Heart left ventricle (tissue), 13 donors: ENCODE data around the gene DLD.

ENCODE experiments used
- POLR2A ChIP-seq, 2 donors: fragments of 450-650 bp; IDR thresholded peaks; one replicate each; pipeline ENCODE4 v1.6.1; 2017; ENCODE audit warnings: antibody characterized with exemption in 2 of 2, mild to moderate bottlenecking in 2 of 2, moderate library complexity in 2 of 2
- TF ChIP-seq, protein P1 (sequence below), 12 donors: fragments of 200-600 bp; sonication (generic) in 4 of 12; IDR thresholded peaks; one replicate each; pipeline versions ENCODE4 v1.5.0 to v1.8.0; 2018 to 2022; ENCODE audit warnings: antibody characterized with exemption in 12 of 12, mild to moderate bottlenecking in 5 of 12
- donor health status: ischemic (EF 13 %, LVEDD 7.1; RV severe dilation, severe dysfunction).
- donor health status: DM: no; HTN: yes; CAD: no.
- donor health status: DM: no; HTN: no; CAD: no.
- donor health status: ischemic (EF 25% LVEDD 6.9; RV normal size, moderate dysfunction).
- donor health status: ischemic (EF 25% LVEDD 5.7; RV mildly dilated, moderate dysfunction).
- donor health status: ischemic (EF 35%, LVEDD 5.7; RV mildly dilated, moderate dysfunction).
- donor health status: nonischemic (EF 11% LVEDD 7.7; RV severe dilation, severe dysfunction).
- donor health status: DM: yes; HTN: yes; CAD: no.
- donor health status: PGD.
- donor health status: ischemic (EF 29% LVEDD 5.4; RV normal size, mild dysfunction).
- donor health status: nonischemic (EF 23%, LVEDD 6.1; RV moderate dilation, normal function).

DNA sequence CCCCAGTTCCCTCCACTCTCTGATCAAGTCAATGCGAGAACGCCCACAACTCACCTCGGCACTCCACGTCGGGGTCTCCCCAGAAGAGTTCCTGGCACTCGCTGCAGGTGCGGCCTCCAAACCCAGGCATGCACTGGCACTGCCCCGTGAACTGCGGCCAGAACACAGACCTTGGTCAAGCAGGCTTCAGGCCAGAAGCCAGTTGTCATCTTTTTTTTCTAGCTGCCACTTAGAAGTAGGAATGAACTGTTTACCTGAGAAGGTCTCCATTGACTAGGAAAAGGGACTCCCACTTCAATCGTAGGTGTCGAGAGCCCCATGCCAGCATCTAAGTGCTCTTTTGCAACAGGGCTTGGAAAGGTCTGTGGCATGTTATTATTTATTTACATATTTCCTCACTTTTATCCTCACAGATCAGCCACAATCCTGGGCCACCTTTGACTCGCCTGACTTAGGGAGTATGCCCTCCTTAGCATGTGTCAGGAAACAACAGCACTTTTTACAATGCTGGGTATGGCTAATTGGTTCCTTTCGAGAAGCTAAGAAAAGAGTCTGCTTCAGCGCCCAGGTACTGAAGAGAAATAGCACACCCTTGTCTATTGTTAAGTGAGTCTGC, 60.3 kb downstream of the DLD start:
- TF ChIP-seq, protein P1, sequence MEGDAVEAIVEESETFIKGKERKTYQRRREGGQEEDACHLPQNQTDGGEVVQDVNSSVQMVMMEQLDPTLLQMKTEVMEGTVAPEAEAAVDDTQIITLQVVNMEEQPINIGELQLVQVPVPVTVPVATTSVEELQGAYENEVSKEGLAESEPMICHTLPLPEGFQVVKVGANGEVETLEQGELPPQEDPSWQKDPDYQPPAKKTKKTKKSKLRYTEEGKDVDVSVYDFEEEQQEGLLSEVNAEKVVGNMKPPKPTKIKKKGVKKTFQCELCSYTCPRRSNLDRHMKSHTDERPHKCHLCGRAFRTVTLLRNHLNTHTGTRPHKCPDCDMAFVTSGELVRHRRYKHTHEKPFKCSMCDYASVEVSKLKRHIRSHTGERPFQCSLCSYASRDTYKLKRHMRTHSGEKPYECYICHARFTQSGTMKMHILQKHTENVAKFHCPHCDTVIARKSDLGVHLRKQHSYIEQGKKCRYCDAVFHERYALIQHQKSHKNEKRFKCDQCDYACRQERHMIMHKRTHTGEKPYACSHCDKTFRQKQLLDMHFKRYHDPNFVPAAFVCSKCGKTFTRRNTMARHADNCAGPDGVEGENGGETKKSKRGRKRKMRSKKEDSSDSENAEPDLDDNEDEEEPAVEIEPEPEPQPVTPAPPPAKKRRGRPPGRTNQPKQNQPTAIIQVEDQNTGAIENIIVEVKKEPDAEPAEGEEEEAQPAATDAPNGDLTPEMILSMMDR (IDR thresholded peaks at IDR 0.05): no peak
- no peak for TF ChIP-seq POLR2A (IDR thresholded peaks at IDR 0.05)
